SK-N-SH treated with all-trans-retinoic acid at 6 μM for 48 hours (cell line): ENCODE measurements around the gene SGIP1.

Source experiments
- ARNTL ChIP-seq: fragments of 450-650 bp; formaldehyde crosslinking; IDR thresholded peaks from 2 replicates; pipeline ENCODE4 v1.5.0; 2020; ENCODE audit warnings: low read depth, mild to moderate bottlenecking, moderate library complexity, borderline replicate concordance
- CREB5 ChIP-seq: fragments of 250-450 bp; sonication (Bioruptor Pico); IDR thresholded peaks from 2 replicates; pipeline ENCODE4 v1.5.1; 2020; ENCODE audit warnings: low read depth, mild to moderate bottlenecking, moderate library complexity
- CSDC2 ChIP-seq: fragments of 250-450 bp; sonication (Bioruptor Pico); IDR thresholded peaks from 2 replicates; pipeline ENCODE4 v1.5.0; 2020; ENCODE audit warnings: mild to moderate bottlenecking, moderate library complexity
- ESRRG ChIP-seq: fragments of 250-450 bp; sonication (Bioruptor Pico); IDR thresholded peaks from 2 replicates; pipeline ENCODE4 v1.6.1; 2021; ENCODE audit warnings: mild to moderate bottlenecking
- OSR1 ChIP-seq: fragments of 250-450 bp; sonication (Bioruptor Pico); IDR thresholded peaks from 2 replicates; pipeline ENCODE4 v1.8.0; 2022; ENCODE audit warnings: moderate library complexity, mild to moderate bottlenecking, inconsistent platforms
- PPARA ChIP-seq: fragments of 250-450 bp; sonication (Bioruptor Pico); IDR thresholded peaks from 2 replicates; pipeline ENCODE4 v1.5.0; 2020; ENCODE audit warnings: mild to moderate bottlenecking, borderline replicate concordance
- RARB ChIP-seq: fragments of 250-450 bp; sonication (Bioruptor Pico); IDR thresholded peaks from 2 replicates; pipeline ENCODE4 v1.8.0; 2021; ENCODE audit warnings: mild to moderate bottlenecking, moderate library complexity
- SNAI2 ChIP-seq: fragments of 250-450 bp; sonication (Bioruptor Pico); IDR thresholded peaks from 2 replicates; pipeline ENCODE4 v1.5.0; 2020; ENCODE audit warnings: mild to moderate bottlenecking, moderate library complexity
- ZC3H10 ChIP-seq: fragments of 250-450 bp; sonication (Bioruptor Pico); IDR thresholded peaks from 2 replicates; pipeline ENCODE4 v1.5.1; 2021; ENCODE audit warnings: mild to moderate bottlenecking, moderate library complexity
- ZNF70 ChIP-seq: fragments of 450-650 bp; formaldehyde crosslinking; IDR thresholded peaks from 2 replicates; pipeline ENCODE4 v1.5.0; 2020; ENCODE audit warnings: mild to moderate bottlenecking, moderate library complexity
- ZNF8 ChIP-seq: fragments of 450-650 bp; formaldehyde crosslinking; IDR thresholded peaks from 2 replicates; pipeline ENCODE4 v1.5.0; 2020; ENCODE audit warnings: mild to moderate bottlenecking, moderate library complexity
- TF ChIP-seq, protein P1 (sequence below): fragments of 250-450 bp; sonication (Bioruptor Pico); IDR thresholded peaks from 2 replicates; pipeline ENCODE4 v1.8.0; 2020; ENCODE audit warnings: mild to moderate bottlenecking, moderate library complexity, borderline replicate concordance
- TF ChIP-seq, protein P2 (sequence below): fragments of 250-450 bp; sonication (Bioruptor Pico); IDR thresholded peaks from 2 replicates; pipeline ENCODE4 v1.8.0; 2021; ENCODE audit warnings: low read depth, mild to moderate bottlenecking, moderate library complexity, borderline replicate concordance

DNA sequence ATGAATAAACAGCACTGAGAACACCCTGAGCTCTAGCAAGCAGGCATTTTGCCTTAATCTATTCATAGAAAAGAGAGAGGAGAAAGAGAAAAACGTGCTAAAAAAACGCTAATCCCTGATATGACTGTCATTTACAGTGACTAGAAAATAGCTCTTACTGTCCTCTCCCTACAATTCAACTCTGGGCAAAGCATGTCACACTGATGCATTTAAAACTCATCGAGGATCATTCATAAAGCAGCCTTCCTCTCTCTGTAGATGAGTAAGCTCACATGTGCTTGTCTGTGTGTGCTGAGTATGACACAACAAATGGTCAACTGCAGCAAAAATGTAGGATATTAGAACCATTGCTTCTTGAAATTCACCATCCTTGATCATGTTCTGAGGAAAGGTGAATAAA, 109.0 kb downstream of the SGIP1 start:
- TF ChIP-seq CSDC2 (CRISPR knock-in tag) (no peak), ARNTL (CRISPR knock-in tag) (no peak), ZNF8 (no peak), RARB (no peak), ZC3H10 (no peak), SNAI2 (CRISPR knock-in tag) (no peak), PPARA (CRISPR knock-in tag) (no peak), ESRRG (CRISPR knock-in tag) (no peak), ZNF70 (CRISPR knock-in tag) (no peak), CREB5 (CRISPR knock-in tag) (no peak), OSR1 (CRISPR knock-in tag) (no peak)
- TF ChIP-seq, protein P1, sequence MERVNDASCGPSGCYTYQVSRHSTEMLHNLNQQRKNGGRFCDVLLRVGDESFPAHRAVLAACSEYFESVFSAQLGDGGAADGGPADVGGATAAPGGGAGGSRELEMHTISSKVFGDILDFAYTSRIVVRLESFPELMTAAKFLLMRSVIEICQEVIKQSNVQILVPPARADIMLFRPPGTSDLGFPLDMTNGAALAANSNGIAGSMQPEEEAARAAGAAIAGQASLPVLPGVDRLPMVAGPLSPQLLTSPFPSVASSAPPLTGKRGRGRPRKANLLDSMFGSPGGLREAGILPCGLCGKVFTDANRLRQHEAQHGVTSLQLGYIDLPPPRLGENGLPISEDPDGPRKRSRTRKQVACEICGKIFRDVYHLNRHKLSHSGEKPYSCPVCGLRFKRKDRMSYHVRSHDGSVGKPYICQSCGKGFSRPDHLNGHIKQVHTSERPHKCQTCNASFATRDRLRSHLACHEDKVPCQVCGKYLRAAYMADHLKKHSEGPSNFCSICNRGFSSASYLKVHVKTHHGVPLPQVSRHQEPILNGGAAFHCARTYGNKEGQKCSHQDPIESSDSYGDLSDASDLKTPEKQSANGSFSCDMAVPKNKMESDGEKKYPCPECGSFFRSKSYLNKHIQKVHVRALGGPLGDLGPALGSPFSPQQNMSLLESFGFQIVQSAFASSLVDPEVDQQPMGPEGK (CRISPR knock-in tag), result no peak
- TF ChIP-seq, protein P2, sequence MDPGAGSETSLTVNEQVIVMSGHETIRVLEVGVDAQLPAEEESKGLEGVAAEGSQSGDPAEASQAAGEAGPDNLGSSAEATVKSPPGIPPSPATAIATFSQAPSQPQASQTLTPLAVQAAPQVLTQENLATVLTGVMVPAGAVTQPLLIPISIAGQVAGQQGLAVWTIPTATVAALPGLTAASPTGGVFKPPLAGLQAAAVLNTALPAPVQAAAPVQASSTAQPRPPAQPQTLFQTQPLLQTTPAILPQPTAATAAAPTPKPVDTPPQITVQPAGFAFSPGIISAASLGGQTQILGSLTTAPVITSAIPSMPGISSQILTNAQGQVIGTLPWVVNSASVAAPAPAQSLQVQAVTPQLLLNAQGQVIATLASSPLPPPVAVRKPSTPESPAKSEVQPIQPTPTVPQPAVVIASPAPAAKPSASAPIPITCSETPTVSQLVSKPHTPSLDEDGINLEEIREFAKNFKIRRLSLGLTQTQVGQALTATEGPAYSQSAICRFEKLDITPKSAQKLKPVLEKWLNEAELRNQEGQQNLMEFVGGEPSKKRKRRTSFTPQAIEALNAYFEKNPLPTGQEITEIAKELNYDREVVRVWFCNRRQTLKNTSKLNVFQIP, result no peak
